ENCODE data around the gene CNTF.

- TF ChIP-seq HDGF (IDR thresholded peaks at IDR 0.05): no peak
- TF ChIP-seq E2F4 (IDR thresholded peaks at IDR 0.05; ENCODE audit: low read depth, low read length): no peak
- no peak for TF ChIP-seq MAX (IDR thresholded peaks at IDR 0.05; ENCODE audit: low read depth, low read length)
- no peak for TF ChIP-seq SUZ12 (IDR thresholded peaks at IDR 0.05; ENCODE audit: unreplicated experiment)
- TF ChIP-seq POLR2A (IDR thresholded peaks at IDR 0.05; ENCODE audit: low read depth, low read length): no peak
- no peak for TF ChIP-seq BHLHE40 (IDR thresholded peaks at IDR 0.05; ENCODE audit: borderline replicate concordance in 1 of 2, low read depth in 2 of 2, low read length in 1 of 2)
- no peak for TF ChIP-seq PRDM15 (CRISPR knock-in tag; IDR thresholded peaks at IDR 0.05)
- TF ChIP-seq ZNF207 (IDR thresholded peaks at IDR 0.05; ENCODE audit: borderline replicate concordance): no peak
- no peak for TF ChIP-seq IKZF1 (conservative IDR thresholded peaks at IDR 0.05)
Observed at GRCh38 chr11:58636587-58636986, 14.1 kb downstream of the CNTF start.

All from GM12878 (cell line).